ENCODE results near the gene RPL27. TPM values are rescaled to one million over a fixed set of nuclear protein-coding genes. Genes with fewer than 3 reads are reported as not detected.

Gene RPL27
- polyA plus RNA-seq, 1 donor: 2,367 TPM

DNA sequence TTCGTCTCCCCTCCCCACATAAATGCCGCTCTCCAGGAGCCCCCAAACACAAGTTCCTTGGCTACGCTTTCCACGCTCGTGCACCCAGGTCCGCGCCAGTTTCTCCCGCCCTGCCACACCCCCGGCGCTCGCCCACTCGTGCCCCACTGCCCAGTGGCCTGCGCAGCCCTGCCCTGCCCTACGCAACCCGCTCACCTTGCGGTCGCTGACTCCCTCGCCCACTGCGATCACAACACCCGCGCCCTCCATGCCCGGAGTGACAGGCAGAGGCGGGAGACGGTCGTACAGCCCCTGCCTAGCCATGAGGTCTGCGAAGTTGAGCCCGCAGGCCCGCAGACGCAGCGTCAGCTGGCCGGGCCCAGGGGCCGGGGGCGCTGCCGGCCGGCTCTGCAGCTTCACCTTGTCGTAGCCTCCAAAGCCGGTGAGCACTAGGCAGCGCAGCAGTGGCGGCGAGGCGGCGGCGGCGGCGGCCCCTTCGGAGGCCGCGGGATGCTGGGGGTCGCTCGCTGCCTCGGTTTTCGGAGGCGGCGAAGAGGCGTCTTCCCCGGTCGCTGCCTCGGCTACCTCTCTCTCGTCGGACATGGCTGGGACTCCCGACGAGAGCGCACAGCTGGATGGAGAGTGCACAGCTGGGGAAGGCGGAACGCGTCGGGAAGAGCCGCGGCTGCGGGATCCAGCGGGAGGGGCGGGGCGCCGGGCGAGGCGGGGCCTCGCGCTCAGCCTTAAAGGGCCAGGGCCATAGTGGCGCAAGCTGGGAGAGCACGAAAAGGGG lies 23.7 kb downstream of the RPL27 start, which contains the start of gene VAT1:
Gene VAT1, minus strand, starts transcription at position 645 of the 772 bp plus-strand sequence. Its CDS starts 63 bp downstream, at position 582.
- peak; percentile 91 for DNase-seq

DNA sequence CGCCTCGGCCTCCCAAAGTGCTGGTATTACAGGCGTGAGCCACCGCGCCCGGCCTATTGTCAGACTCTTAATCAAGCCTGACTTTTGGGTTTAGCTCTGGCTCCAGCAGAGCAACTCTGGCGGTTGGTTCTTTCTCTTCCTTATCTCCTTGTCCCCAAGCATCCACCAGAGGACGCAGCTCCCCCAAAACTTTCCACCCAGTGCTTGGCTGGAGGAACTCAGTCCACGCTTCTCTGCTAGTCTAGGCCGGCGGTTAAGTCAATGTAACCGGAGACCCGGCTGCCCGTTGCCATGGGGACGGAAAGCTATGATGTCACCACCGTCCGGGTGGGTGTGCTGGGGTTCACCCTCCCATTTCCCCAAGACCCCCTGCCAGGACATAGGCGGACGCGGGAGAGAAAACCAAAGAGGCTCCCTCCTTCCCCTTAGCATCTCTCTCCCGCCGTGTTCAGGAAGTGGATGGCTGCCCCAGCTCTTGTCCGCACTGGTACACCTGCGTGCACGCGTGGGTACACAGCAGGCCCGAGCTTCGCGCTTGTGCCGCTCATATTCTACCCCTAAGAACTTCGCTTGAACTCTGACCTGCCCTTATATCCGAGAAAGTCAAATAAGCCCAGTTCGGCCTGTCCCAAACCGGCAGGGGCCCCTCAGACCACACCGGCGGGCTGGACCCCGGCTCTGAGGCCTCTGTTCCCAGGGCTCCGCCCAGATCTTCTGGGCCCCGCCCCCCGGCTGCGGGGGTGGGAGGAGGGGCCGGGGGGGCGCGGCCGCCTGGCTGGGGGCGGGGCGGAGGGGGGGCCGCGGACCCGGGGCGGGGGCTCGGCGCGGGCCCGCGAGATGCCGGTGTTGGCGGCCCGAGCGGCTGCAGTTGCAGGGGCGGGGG lies 26.4 kb downstream of the RPL27 start, which contains the start of gene RND2:
Gene RND2, plus strand, starts transcription at position 825 of the 883 bp plus-strand sequence. CDS start 117 bp downstream, outside the sequence.
- DNase-seq: peak; percentile 92

DNA sequence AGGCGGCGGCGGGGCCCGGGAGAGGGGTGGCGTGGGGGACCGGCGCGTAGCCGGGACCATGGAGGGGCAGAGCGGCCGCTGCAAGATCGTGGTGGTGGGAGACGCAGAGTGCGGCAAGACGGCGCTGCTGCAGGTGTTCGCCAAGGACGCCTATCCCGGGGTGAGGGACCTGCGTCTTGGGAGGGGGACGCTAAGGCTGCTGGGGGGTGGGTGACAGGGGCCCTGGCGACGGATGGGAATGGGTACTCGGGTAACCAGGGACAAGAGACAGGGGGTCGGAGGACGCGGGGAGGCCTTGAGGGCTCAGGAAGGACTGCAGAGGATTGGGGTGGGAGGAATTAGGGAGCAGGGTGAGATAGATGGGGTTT lies 27.1 kb downstream of the RPL27 start:
- no peak for DNase-seq

DNA sequence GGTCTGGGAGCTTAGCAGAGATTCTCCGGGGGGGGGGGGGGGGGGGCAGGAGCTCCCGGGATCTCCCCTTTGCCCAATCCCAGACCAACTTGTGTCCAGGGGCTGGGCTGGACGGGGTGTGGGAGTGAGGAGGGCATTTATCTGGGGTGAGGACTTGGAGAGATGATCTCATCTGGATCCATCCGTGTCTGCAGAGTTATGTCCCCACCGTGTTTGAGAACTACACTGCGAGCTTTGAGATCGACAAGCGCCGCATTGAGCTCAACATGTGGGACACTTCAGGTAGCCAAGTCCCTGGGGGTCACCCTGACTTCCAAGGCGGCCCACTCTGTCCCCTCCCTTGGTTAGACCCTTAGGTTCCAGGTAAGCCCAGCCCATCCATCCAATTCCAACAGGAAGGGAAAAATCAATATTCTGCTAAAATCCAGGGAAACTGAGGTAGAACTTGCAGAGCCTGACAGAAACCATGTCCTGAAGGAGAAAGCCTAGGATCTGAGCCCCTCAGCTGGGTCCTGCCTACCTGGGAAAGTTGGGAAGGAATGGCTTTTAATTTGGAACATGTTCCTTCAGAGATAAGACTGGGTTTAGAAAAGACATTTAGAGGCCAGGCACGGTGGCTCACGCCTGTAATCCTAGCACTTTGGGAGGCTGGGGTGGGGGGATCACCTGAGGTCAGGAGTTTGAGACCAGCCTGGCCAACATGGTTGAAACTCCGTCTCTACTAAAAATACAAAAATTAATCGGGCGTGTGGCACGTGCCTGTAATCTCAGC lies 27.7 kb downstream of the RPL27 start:
- DNase-seq: no peak

DNA sequence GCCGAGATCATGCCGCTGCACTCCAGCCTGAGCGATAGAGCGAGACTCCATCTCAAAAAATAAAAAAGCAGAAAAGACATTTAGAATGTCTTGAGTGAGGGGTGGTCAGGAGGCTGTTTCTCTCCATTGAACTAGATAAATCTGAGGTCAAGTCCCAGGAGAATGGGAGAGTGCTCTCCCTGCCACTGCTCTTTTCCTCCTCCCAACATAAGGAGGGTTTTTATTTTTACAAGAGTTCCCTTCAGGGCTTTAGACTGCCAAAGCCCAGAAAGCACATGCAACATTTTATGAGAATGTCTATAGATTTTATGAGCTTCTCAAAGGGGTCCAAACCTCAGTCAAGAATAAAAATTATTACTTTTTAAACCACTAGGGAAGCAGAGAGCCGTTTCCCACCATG lies 28.4 kb downstream of the RPL27 start:
- no peak for DNase-seq

DNA sequence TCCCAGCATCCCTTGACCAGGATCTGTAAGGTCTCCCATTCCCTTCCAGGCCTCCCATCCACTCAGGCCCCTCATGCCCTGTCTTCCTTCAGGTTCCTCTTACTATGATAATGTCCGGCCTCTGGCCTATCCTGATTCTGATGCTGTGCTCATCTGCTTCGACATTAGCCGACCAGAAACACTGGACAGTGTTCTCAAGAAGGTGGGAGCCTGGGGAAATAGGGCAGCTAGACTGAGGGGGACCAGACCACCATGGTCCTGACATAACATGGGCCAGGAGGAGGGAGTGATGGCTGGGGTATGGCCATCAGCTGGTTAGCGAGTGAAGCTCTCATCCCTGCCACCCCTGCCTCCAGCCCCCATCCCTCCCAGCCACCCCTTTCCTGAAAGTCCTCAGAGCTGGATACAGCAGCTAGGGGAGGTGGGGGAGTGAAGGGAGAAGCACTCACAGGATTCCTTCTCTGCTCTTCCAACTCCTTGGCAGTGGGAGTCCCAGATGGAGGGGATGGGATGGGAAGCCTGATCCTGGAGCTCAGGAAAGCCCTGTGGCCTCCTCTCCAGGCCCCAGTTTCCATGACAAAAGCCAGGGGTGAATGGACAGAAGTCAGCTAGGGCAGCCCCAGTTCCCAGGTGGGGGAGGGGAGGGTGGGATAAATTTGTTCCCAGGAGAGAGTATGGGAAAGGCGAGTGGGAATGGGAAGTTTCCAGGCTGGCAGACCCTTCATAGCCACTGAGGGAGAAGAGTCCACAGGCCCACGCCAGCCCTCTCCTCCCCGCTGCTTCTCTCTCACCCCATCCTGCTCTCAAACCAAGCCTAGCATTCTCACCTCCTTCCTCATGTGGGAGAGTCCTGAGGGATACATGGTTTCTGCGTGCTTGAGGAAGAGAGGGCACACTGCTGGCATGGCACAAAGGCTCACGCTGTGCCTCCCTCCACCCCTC lies 29.1 kb downstream of the RPL27 start:
- DNase-seq: no peak

DNA sequence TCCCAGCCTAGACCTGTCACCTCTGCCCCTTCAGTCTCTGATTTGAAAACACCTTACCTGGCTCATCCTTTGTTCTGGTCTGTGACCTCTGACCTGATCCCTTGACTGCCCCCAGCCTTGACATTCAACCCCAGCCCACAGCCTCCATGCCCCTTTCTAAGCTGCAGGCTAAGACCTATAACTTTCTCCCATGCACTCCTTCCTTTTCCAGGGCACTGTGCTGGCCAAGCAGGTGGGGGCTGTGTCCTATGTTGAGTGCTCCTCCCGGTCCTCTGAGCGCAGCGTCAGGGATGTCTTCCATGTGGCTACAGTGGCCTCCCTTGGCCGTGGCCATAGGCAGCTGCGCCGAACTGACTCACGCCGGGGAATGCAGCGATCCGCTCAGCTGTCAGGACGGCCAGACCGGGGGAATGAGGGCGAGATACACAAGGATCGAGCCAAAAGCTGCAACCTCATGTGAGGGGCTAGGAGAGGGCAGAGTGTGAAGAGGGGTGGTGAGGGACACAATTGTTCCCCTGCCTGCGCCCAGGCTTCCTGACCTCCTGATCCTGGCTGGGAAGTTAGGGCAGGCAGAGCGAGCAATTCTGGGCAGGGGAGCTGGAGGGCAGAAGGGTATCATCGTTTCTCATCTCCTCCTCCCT lies 30.1 kb downstream of the RPL27 start:
- no peak for DNase-seq

DNA sequence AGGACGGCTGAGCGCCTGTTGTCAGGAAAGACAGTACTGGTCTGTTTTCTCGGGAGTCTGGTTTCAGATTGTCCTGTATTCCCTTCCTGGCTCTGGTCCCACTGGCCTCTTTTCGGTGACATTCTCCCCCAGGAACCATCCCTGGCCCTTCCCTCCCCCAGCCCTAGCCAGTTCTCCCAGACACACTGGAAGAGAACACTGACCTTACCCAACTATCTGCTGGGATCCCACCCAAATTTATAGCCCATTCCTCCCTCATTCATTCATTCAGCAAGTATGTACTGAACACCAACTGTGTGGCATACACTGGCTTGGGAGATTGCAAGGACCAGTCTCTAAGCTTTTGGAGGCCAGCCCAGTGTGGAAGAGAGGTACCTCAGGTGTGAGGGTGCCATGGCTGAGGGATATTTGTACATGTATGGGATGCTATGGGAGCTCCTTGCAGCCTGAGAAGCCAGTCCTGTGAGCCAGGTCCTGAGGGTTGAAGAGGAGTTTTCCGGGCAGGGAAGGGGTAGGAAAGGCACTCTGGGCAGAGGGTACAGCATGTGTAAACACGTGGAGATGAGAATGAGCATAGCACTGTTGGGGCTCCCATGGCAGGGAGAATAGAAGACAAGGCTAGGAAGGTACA lies 32.0 kb downstream of the RPL27 start:
- DNase-seq: no peak

DNA sequence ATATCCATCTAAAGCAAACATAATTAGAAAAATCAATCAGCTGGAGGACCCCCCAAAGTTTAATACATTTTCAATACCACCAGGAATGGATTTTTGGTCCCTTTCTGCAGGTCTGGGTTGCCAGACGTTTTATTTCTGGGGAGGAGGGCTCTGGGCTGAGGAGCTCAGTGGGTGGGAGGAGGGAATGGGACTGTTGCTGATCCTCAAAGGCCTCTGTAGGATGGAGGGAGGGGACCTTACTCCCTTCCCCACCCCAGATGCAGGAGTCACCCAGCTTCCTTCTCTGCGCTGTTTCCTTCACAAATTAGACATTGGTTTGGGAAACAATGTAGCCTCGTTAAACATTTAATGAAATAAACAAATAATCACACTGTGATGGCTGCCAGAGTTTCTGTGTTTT lies 33.4 kb downstream of the RPL27 start:
- DNase-seq: no peak

DNA sequence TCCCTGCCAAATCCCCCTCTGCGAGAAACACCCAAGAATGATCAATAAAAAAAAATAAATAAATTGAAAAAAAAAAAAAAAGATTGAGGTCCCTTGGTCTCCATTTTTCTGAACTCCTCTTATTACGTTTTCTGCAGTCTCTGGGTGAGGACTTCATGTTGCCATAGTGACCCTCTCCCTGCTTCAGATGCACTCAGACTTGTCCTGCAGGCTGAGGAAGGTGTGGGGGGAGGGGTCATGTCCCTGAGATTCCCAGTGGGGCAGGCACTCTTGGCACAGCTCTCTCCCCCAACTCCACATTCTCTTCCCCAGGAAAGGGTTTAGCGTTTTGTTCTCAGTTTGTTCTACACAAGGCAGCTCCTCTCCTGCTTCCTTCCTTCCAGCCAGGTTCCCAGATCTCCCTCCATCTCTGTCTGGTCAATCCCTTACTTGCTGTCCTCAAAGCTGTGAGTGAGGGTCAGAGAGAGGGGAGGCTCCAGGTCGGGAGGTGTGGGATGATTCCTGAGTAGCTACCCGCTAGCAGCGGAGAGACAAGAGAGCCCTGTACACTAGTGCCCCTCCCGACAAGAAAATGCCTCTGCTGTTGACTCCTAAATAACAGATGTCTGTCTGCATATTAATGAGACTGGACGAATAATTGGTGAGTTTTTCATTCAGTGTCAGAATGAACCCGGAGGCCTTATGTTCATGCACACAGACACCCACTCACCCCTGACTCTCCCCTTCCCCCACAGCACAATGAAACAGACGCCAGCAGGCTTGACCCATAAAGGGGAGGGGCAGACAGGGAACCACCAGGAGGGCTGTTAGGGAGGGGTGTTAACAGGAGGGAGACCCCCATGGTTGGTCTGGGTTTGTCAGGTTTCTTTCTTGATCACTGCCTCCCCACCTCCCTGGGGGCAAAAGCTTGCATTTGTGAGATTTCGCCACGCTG lies 36.0 kb downstream of the RPL27 start:
- DNase-seq: no peak

DNA sequence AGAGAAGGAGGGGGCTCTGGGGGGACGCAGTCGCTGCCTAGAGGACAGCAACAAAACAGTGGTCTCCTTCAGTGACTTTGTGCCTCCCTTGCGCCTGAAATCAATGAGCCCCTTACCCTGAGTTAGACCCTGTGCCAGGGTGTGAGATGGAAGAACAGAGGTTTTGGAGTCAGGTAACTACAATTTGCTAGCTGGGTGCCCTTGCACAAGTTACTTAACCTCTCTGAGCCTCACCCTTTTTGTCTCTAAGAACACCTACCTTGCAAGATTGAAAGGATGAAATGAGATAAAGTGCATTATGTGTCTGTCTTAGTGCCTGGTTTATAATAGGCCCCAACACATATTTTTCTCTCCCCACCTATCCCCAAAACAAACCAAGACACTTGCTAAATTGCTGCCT lies 36.7 kb downstream of the RPL27 start:
- DNase-seq: no peak

DNA sequence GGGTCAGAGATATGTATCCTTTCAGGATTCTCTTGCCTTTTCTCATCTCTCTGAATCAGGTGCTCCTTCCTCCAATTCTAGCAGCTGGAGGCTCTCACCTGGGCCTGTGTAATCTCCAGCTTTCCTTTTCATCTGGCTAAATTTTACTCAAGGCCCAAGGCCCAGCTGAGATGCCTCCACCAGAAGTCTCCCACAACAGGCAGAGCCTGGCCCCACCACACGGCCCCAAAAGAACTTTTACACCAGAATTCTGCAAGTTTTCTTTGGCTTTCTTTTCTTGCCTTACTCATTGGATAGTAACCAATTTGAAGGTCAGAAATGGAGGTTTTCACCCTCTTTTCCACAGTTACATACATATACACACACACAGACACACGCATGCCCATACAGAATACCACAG lies 41.4 kb downstream of the RPL27 start:
- DNase-seq: no peak

DNA sequence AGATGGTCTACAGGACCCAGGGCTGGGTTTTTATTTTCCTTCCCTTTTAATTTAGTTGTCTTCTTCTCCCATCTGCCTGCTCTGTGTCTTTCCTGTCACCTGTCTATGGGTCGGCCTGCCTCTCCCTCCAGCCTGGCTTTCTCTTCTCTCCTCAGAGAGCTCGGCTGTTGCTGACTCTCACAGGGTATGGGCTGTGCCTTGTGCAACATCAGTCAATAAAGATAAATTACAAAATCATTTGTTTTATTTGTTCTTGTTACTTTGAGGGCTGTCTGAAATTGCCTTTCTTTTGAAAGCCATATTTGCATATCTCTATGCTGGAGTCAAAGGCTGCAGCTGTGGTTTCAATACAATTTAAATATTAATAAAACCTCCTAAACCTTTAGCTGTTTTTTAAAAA lies 42.4 kb downstream of the RPL27 start:
- DNase-seq: no peak

DNA sequence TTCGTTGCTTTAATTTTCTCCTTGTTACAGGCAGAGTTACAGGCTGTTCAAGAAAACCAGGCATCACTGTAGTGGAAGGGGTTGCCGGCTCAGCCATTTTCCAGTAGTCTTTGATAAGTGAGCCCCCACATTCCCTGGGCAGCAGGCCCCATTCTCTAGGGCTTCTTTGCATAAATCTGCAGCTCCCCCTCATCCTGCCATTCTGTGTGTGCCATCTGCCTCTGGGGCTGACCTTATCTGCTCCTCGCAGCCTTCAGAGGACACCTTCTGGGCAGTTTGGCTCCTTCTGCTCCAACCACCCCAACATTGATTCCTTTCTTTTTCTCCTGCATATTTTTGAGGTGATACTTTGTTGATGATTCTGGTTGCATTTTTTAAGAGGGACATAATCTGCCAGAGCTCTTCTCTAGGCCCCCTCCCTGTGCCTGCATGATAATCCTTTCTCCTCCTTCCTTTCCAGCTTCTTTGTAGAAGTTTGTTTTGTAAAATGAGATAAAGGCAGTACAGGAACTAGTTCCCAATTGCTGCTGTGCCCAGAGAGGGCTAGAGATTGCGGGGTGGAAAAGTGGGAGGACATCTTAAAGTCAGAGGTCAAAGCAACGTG lies 43.9 kb downstream of the RPL27 start:
- no peak for DNase-seq

DNA sequence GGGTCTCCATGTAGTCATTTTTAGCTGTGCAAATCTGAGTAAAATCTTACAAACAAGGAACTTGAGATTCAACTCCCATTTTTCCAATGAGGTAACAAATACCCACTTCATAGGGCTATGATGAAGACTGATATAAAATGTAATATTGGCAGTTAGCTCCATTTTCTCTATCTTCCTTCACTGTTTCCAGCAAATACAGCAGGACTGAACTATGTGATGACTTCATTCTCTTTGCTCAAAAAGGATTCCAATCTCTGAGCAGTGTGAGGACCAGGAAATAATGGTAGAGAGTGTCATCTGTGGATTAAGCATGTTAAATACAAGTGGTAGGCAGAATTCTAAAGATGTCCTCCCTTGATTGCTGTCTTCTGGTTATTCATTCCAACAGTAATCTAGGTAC lies 45.1 kb downstream of the RPL27 start:
- DNase-seq: no peak

DNA sequence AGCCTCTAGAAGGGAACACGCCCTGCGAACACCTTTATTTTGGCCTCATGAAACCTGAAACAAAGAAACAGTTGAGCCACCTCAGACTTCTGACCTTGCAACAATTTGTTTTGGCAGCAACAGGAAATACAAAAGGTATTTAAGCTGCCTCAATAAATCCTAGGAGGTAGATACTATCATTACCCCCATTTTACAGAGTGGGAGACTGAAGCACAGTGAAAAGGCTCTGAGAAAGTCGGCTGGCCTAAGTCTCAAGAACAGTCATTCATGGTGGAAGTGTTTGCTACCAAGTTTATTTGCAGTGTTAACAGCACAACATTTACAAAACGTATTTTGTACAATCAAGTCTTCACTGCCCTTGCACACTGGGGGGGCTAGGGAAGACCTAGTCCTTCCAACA lies 45.8 kb downstream of the RPL27 start:
- no peak for DNase-seq

DNA sequence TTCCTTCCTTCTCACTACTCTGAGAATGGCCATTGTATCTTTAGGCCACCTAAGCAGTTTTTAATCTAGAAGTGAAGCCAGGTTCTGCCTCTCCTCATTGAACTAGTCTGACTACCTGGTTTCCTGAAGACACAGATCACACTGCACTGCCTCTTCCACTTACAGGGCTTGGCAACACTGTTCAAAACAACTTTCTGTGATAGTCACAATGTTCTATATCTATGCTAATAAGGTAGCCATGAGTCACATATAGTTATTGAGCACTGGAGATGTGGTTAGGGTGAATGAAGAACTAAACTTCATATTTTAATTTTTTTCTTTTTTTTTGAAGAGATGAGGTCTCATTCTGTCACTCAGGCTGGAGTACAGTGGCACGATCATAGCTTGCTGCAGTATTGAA lies 53.8 kb downstream of the RPL27 start:
- DNase-seq: no peak

Data from hindlimb muscle (tissue), 1 donor.